SK-N-MC (cell line): ENCODE results near the gene ANO3.

ENCODE experiments used
- EZH2 ChIP-seq: fragments of 200-600 bp; sonication (generic); IDR thresholded peaks from one replicate; pipeline ENCODE4 v1.6.1; 2017; ENCODE audit warnings: antibody characterized with exemption
- FOXP2 ChIP-seq: optimal IDR thresholded peaks from 2 replicates; pipeline ENCODE3; 2011; ENCODE audit warnings: mild to moderate bottlenecking, moderate library complexity; ENCODE audit not compliant: insufficient read depth; ENCODE audit errors: extremely low read length, control extremely low read depth
- POLR2AphosphoS5 ChIP-seq: IDR thresholded peaks from 2 replicates; pipeline ENCODE4 v1.6.1; 2012; ENCODE audit warnings: mild to moderate bottlenecking, low read depth, low read length, borderline replicate concordance

GRCh38 chr11:26571861-26572654 is 240.1 kb downstream of the ANO3 start, which contains the start of gene MUC15:
- TF ChIP-seq EZH2 (no peak), POLR2AphosphoS5 (no peak), FOXP2 (no peak)
